HS-27A (cell line): ENCODE data around the gene MYH7B.

Experiments
- DNase-seq: peaks from one replicate; pipeline ENCODE4 v3.0.0-alpha.2; 2012; ENCODE audit warnings: low read depth, missing footprints

MYH7B gene

GRCh38 chr20:34992751-34993417 lies 37.2 kb downstream of the MYH7B start:
- no peak for DNase-seq

- no peak for DNase-seq
Measured at GRCh38 chr20:34993941-34994508, 38.4 kb downstream of the MYH7B start.

- DNase-seq = no peak
Measured at GRCh38 chr20:34994509-34995131, 39.0 kb downstream of the MYH7B start.

GRCh38 chr20:34995192-34995591 lies 39.5 kb downstream of the MYH7B start:
- DNase-seq = no peak

GRCh38 chr20:34995696-34996095 lies 40.0 kb downstream of the MYH7B start:
- no peak for DNase-seq

- DNase-seq = no peak
Measured at GRCh38 chr20:34996243-34997028, 40.8 kb downstream of the MYH7B start.

GRCh38 chr20:34997131-34997561 lies 41.5 kb downstream of the MYH7B start:
- no peak for DNase-seq

GRCh38 chr20:34997774-34998173 lies 42.1 kb downstream of the MYH7B start:
- no peak for DNase-seq

- no peak for DNase-seq
Measured at GRCh38 chr20:34998331-34998950, 42.8 kb downstream of the MYH7B start.

GRCh38 chr20:34999021-34999451 lies 43.4 kb downstream of the MYH7B start:
- no peak for DNase-seq

GRCh38 chr20:34999782-35000181 lies 44.1 kb downstream of the MYH7B start:
- no peak for DNase-seq

- no peak for DNase-seq
Measured at GRCh38 chr20:35000311-35000921, 44.7 kb downstream of the MYH7B start.

GRCh38 chr20:35000922-35001595 lies 45.4 kb downstream of the MYH7B start:
- no peak for DNase-seq

- no peak for DNase-seq
Measured at GRCh38 chr20:35001596-35002362, 46.1 kb downstream of the MYH7B start.

- DNase-seq = no peak
Measured at GRCh38 chr20:35002426-35003210, 47.0 kb downstream of the MYH7B start.

GRCh38 chr20:35003211-35004031 lies 47.8 kb downstream of the MYH7B start:
- DNase-seq = no peak

- no peak for DNase-seq
Measured at GRCh38 chr20:35004051-35004725, 48.5 kb downstream of the MYH7B start.
